IMR-90 (cell line): Measurements from ENCODE around the gene LRP1-AS. TPM values are rescaled to one million over a fixed set of nuclear protein-coding genes. Genes with fewer than 3 reads are reported as not detected.
A peak's percentile ranks its signal among the peaks of the same experiment; 100 is the strongest.

ENCODE experiments used
- ATAC-seq: fragments of 200-7000 bp; cut with Tn5 transposase; 2 replicates; pipeline ENCODE4 v1.9.1; 2020; ENCODE audit warnings: low read depth, mild to moderate bottlenecking, moderate library complexity
- BruUV-seq: library from RNA; stranded (reverse); fragments of 400-500 nt; replicated peaks from 2 replicates; lab custom pipeline; 2021; lab: Mats Ljungman, UMichigan
- CTCF ChIA-PET: fragments of 300-600 bp; formaldehyde crosslinking; extraction: SDS; loops from one replicate; lab custom pipeline; 2021; ENCODE audit warnings: antibody characterized with exemption; lab: Yijun Ruan, JAX
- POLR2A ChIA-PET: fragments of 300-600 bp; sonication (Branson Sonifier 250); formaldehyde crosslinking; loops from one replicate; lab custom pipeline; 2022; ENCODE audit warnings: antibody characterized with exemption; ENCODE audit not compliant: unreplicated experiment; lab: Charles Lee
- DNase-seq: peaks from one replicate; pipeline ENCODE4 v3.0.0; 2013
- H2AFZ ChIP-seq: replicated peaks from 2 replicates; pipeline ENCODE3; 2013; ENCODE audit warnings: low read length, mild to moderate bottlenecking; ENCODE audit not compliant: poor library complexity
- H2AK5ac ChIP-seq: 2 replicates; pipeline ENCODE4 v1.6.1; 2013; ENCODE audit warnings: low read depth, low read length, inconsistent platforms
- H2AK9ac ChIP-seq: replicated peaks from 2 replicates; pipeline ENCODE3; 2013; ENCODE audit warnings: mild to moderate bottlenecking, low read depth, low read length, moderate library complexity; ENCODE audit not compliant: poor library complexity
- H2BK120ac ChIP-seq: 2 replicates; pipeline ENCODE4 v1.6.1; 2013; ENCODE audit warnings: low read depth, low read length, inconsistent platforms
- H2BK15ac ChIP-seq: 3 replicates; pipeline ENCODE4 v1.6.1; 2013; ENCODE audit warnings: low read depth, low read length, inconsistent platforms
- H2BK20ac ChIP-seq: 2 replicates; pipeline ENCODE4 v1.6.1; 2013; ENCODE audit warnings: low read depth, mild to moderate bottlenecking, inconsistent platforms, low read length, moderate library complexity
- H2BK5ac ChIP-seq: 2 replicates; pipeline ENCODE4 v1.6.1; 2013; ENCODE audit warnings: mild to moderate bottlenecking, low read depth, low read length, inconsistent platforms; ENCODE audit not compliant: poor library complexity, severe bottlenecking
- H3K14ac ChIP-seq: replicated peaks from 2 replicates; pipeline ENCODE4 v1.6.1; 2013; ENCODE audit warnings: low read depth, low read length, inconsistent platforms
- H3K18ac ChIP-seq: 2 replicates; pipeline ENCODE4 v1.6.1; 2013; ENCODE audit warnings: low read depth, low read length, control low read depth
- H3K23ac ChIP-seq: 2 replicates; pipeline ENCODE4 v1.6.1; 2013; ENCODE audit warnings: low read depth, low read length, inconsistent platforms
- H3K27ac ChIP-seq: 2 replicates; pipeline ENCODE4 v1.5.1; 2013; ENCODE audit warnings: mild to moderate bottlenecking, control low read depth, low read length; ENCODE audit not compliant: insufficient read depth
- H3K27me3 ChIP-seq: 2 replicates; pipeline ENCODE4 v1.6.1; 2013; ENCODE audit warnings: low read length; ENCODE audit not compliant: control insufficient read depth, insufficient read depth
- H3K36me3 ChIP-seq: 2 replicates; pipeline ENCODE4 v1.6.1; 2013; ENCODE audit warnings: low read length, mixed read lengths; ENCODE audit not compliant: control insufficient read depth, insufficient read depth
- H3K4ac ChIP-seq: 2 replicates; pipeline ENCODE4 v1.6.1; 2013; ENCODE audit warnings: low read depth, low read length, inconsistent platforms
- H3K4me1 ChIP-seq: 2 replicates; pipeline ENCODE4 v1.6.1; 2013; ENCODE audit warnings: low read length, mixed read lengths; ENCODE audit not compliant: control insufficient read depth, insufficient read depth
- H3K4me2 ChIP-seq: 2 replicates; pipeline ENCODE4 v1.6.1; 2013; ENCODE audit warnings: low read depth, mild to moderate bottlenecking, control low read depth, low read length, moderate library complexity
- H3K4me3 ChIP-seq: 2 replicates; pipeline ENCODE4 v1.5.1; 2013; ENCODE audit warnings: low read depth, mild to moderate bottlenecking, control low read depth, low read length, moderate library complexity; ENCODE audit not compliant: insufficient read depth
- H3K56ac ChIP-seq: 2 replicates; pipeline ENCODE4 v1.6.1; 2013; ENCODE audit warnings: low read length, inconsistent platforms; ENCODE audit not compliant: insufficient read depth; ENCODE audit errors: extremely low read depth
- H3K79me1 ChIP-seq, 2 experiments: 2 replicates each; pipeline ENCODE4 v1.6.1; 2013; ENCODE audit warnings: low read length in 2 of 2, inconsistent platforms in 1 of 2, low read depth in 1 of 2
- H3K9ac ChIP-seq: 2 replicates; pipeline ENCODE4 v1.6.1; 2013; ENCODE audit warnings: low read depth, low read length, control low read depth
- H3K9me1 ChIP-seq: 2 replicates; pipeline ENCODE4 v1.6.1; 2013; ENCODE audit warnings: low read length, inconsistent platforms; ENCODE audit not compliant: insufficient read depth
- H3K9me3 ChIP-seq: 2 replicates; pipeline ENCODE4 v1.6.1; 2013; ENCODE audit warnings: low read length; ENCODE audit not compliant: control insufficient read depth, insufficient read depth
- H4K20me1 ChIP-seq: 2 replicates; pipeline ENCODE4 v1.6.1; 2013; ENCODE audit warnings: low read length, inconsistent platforms; ENCODE audit not compliant: insufficient read depth
- H4K5ac ChIP-seq: 2 replicates; pipeline ENCODE4 v1.6.1; 2013; ENCODE audit warnings: mild to moderate bottlenecking, low read depth, low read length, control low read depth
- H4K8ac ChIP-seq, 2 experiments: 2 replicates each; pipeline ENCODE4 v1.6.1; 2013; ENCODE audit warnings: low read depth in 2 of 2, low read length in 2 of 2, control low read depth in 1 of 2, inconsistent platforms in 1 of 2
- H4K91ac ChIP-seq: 2 replicates; pipeline ENCODE4 v1.6.1; 2013; ENCODE audit warnings: low read depth, low read length, inconsistent platforms; ENCODE audit not compliant: insufficient read depth
- CEBPB ChIP-seq: IDR thresholded peaks from 2 replicates; pipeline ENCODE4 v1.6.1; 2012; ENCODE audit warnings: low read depth, low read length, improper control_type of control experiment
- CHD1 ChIP-seq: IDR thresholded peaks from 2 replicates; pipeline ENCODE4 v1.6.1; 2012; ENCODE audit warnings: low read depth, low read length, improper control_type of control experiment
- CTCF ChIP-seq: conservative IDR thresholded peaks from 2 replicates; pipeline ENCODE4 v1.5.1; 2012; ENCODE audit warnings: mild to moderate bottlenecking, low read depth, low read length, improper control_type of control experiment
- MAFK ChIP-seq: IDR thresholded peaks from 2 replicates; pipeline ENCODE4 v1.6.1; 2012; ENCODE audit warnings: low read depth, low read length, improper control_type of control experiment
- MAZ ChIP-seq: IDR thresholded peaks from 2 replicates; pipeline ENCODE4 v1.6.1; 2012; ENCODE audit warnings: low read depth, mild to moderate bottlenecking, low read length, improper control_type of control experiment, moderate library complexity, borderline replicate concordance
- RCOR1 ChIP-seq: IDR thresholded peaks from 2 replicates; pipeline ENCODE4 v1.6.1; 2012; ENCODE audit warnings: mild to moderate bottlenecking, low read length, improper control_type of control experiment; ENCODE audit not compliant: insufficient replicate concordance
- RFX5 ChIP-seq: IDR thresholded peaks from 2 replicates; pipeline ENCODE4 v1.8.0; 2012; ENCODE audit warnings: low read depth, mild to moderate bottlenecking, low read length, moderate library complexity
- USF2 ChIP-seq: fragments of 150-350 bp; IDR thresholded peaks from 2 replicates; pipeline ENCODE4 v1.6.1; 2017; ENCODE audit warnings: mild to moderate bottlenecking, antibody characterized with exemption, low read length, low read depth
- WGBS, 2 experiments: methylation state at CpG; one replicate each; pipeline versions ENCODE4 v1.1.5 to v1.1.7; 2013; ENCODE audit warnings: missing lambda C conversion rate in 2 of 2; ENCODE audit not compliant: insufficient read length in 1 of 2; ENCODE audit errors: extremely low coverage in 2 of 2; 5-methylcytosine and 5-hydroxymethylcytosine counted together
- dilution Hi-C: fragments of 300-500 bp; cut with HindIII; formaldehyde crosslinking; loops from one replicate; pipeline ENCODE4 v1.14.3; 2018; ENCODE audit warnings: low sequenced_read_pairs; ENCODE audit not compliant: unreplicated experiment
- in situ Hi-C: fragments of 300-500 bp; cut with MboI; formaldehyde crosslinking; loops from 3 replicates; pipeline ENCODE4 v1.14.3; 2019; ENCODE audit warnings: low sequenced_read_pairs, inconsistent platforms, mixed read lengths
- intact Hi-C: fragments of 100-400 bp; cut with micrococcal nuclease; formaldehyde crosslinking; loops from 2 replicates; pipeline ENCODE4 v1.10.0; 2022
- polyA plus RNA-seq, 3 experiments: library from polyadenylated mRNA; depleted of rRNA; stranded (reverse); fragments of >200 nt; gene quantifications; 2 replicates each; pipeline ENCODE4 v1.2.3, GENCODE V29; 2012; ENCODE audit warnings: low replicate concordance in 1 of 3
- total RNA-seq: library from RNA; depleted of rRNA; stranded (reverse); fragments of >200 nt; gene quantifications from 2 replicates; pipeline ENCODE4 v1.2.3, GENCODE V29; 2012

Gene LRP1-AS
- total and polyA plus RNA-seq, 2 of the 4 experiments (the other 2 are of a cell fraction): not detected

DNA sequence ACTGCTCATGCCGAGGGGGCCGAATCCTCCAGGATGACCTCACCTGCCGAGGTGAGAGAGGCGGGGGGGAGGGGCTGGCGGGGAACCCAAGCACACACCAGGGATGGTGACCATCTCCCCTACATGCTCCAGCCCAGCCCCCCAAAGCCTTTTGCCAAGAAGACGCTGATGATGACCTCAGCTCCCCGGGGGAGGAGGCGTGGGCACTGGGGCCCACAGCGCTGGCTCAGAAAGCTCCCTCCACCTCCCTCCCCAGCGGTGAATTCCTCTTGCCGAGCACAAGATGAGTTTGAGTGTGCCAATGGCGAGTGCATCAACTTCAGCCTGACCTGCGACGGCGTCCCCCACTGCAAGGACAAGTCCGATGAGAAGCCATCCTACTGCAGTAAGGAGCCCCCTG is 45.5 kb upstream of the LRP1-AS start:
- POLR2A ChIA-PET: no interaction called here
- H4K20me1 ChIP-seq: peaks cover 22% of the 10 kb centered on the region
- dilution Hi-C loops: no loop called here

More for the DNA sequence above, 45.5 kb upstream of the LRP1-AS start:
- H4K91ac ChIP-seq: no peak overlapping the region
- no peak overlapping the region for H2BK15ac ChIP-seq
- H3K4ac ChIP-seq: no peak overlapping the region
- H4K8ac ChIP-seq: no peak overlapping the region
- H3K79me1 ChIP-seq: peaks cover 12 to 26% of the 10 kb centered on the region in 2 experiments
- no peak overlapping the region for H2AK5ac ChIP-seq
- WGBS, 2 experiments: 80% methylated on average over 2 of the region's 16 CpGs; no CpG with 5 or more reads in 1 of the 2 experiments
- CTCF ChIA-PET: no interaction called here
- DNase-seq (no peak), ATAC-seq (no peak)
- H2BK20ac ChIP-seq: no peak overlapping the region
- no peaks in the 10 kb centered on the region for H3K9me3 ChIP-seq
- peaks cover 7% of the 10 kb centered on the region; the same call in 1 of the 2 replicates for H3K9me1 ChIP-seq
- H2AK9ac ChIP-seq: no peak overlapping the region
- in situ Hi-C loops: no loop called here
- intact Hi-C loops: no loop called here
- no peak for TF ChIP-seq RFX5
- TF ChIP-seq MAFK: no peak
- no peak for TF ChIP-seq CEBPB
- no peak for TF ChIP-seq RCOR1
- no peak for TF ChIP-seq MAZ
- TF ChIP-seq USF2: no peak
- TF ChIP-seq CTCF: no peak
- no peak for TF ChIP-seq CHD1
- H3K4me3 ChIP-seq: no peak overlapping the region
- no peaks in the 10 kb centered on the region for H3K4me1 ChIP-seq
- H4K5ac ChIP-seq: no peak overlapping the region
- H3K18ac ChIP-seq: no peak overlapping the region
- H2AFZ ChIP-seq: peak overlapping the region; percentile 2
- H3K14ac ChIP-seq: no peak overlapping the region
- no peak overlapping the region for H3K4me2 ChIP-seq
- BruUV-seq: no TSS peak
- H3K27ac ChIP-seq: no peak overlapping the region
- H2BK5ac ChIP-seq: no peak overlapping the region
- H3K27me3 ChIP-seq: no peaks in the 10 kb centered on the region
- no peak overlapping the region for H2BK120ac ChIP-seq
- H3K23ac ChIP-seq: no peak overlapping the region
- no peak overlapping the region for H3K56ac ChIP-seq
- no peak overlapping the region for H3K9ac ChIP-seq
- peaks cover 100% of the 10 kb centered on the region for H3K36me3 ChIP-seq
